ENCODE results near the gene GGTLC2. TPM values are rescaled to one million over a fixed set of nuclear protein-coding genes. Genes with fewer than 3 reads are reported as not detected.
"Not testable (repeated sequence)": the region's sequence is repeated elsewhere in the genome, so short reads cannot be mapped to it uniquely, and the experiment has no call there.

Gene GGTLC2
- total RNA-seq, 6 donors from 2014 or later = 0.89 to 5.3 (median 4.3) TPM; not detected in 2

DNA sequence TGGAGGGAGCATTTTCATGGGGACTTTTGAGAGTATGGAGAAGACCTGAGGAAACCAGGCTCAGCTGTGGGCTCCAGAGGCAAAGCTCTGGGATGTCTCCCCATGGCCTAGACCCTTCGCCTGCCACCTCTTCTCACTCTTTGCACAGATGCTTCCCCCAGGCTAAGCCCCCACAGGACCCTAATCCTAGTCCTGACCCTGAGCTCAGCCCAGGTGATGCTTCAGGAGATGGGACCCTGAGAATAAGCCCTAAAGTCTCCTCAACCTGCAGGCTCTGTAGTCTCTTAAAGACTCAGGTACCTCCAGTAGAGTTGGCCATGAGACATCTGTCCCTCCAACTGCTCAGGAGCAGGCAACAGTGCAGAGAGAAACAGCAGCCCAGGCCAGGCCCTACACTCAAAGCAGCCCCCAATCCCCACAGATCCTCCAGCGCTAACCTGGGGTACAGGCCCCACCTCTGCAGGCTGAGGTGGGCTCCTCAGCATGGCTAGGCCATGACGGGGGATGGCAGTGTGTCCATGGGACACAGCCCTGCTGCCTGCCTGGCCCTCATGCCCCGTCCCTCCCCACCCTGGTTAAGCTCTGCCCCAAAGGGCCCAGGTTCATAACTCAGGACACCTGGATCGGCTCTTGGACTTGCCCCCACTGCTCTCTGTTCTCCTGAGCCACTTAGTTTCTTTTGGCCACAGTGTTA is 39.4 kb downstream of the GGTLC2 start:
- WGBS, 2 donors = 85 to 96% methylated on average over 2 to 5 of the region's 5 CpGs
- Histone ChIP-seq H3K4me1 (no peaks in the 10 kb centered on the region), H3K36me3 (no peaks in the 10 kb centered on the region), H3K9me3 (no peaks in the 10 kb centered on the region), H3K27ac (no peak overlapping the region), H3K27me3 (no peaks in the 10 kb centered on the region), H3K4me3 (no peak overlapping the region)
- ATAC-seq (ENCODE audit: low FRiP score in 2 of 2) (no peak), DNase-seq (peak in 1 of 2 donors; percentile 24)
- TF ChIP-seq POLR2A (IDR thresholded peaks at IDR 0.05) = no peak

DNA sequence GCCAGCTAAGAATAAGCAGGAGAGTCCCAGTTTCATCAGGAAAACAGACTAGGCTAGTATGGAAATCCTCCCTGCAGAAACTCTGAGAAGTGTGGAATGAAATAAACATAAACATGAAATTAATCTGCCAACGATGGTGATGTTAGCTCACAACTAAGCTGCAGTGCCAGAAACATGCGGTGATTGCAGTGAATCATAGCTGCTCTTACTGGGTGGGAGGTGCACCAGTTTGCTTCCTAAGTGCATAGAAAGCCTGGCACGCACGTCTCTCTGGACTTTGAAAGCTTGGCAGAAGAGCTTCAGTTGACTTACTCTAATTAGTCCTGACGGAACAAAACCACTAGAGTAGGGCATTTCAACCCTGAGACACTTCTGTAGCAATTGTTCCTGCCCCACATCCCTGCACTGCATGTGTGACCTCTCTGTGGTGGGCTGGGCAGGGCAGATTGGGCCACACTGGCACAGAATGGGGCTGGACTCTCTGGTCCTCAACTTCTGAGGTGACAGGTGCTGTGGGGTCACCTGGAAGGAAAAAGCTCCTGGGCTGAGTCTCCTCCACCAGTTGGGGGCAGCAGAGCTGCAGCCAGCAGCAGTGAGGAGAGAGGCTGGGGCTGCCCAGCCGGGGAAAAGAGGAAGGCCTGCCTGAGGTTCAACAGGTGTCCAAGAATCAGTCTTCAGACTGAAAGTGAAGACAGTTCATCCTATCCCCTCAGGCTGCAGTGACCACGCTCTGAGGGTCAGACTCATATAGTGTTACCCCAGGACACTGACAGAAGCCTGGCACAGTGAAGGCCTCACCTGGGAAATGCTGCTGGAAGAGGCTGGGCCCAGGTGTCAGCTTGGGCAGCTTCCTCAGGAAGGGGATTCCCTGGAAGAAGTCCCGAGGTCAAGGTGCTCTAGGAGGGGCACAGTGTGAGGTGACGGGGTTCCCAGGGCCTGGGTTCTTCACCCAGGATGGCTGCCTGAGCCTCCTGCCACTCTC is 40.5 kb downstream of the GGTLC2 start:
- Histone ChIP-seq H3K27me3 (no peaks in the 10 kb centered on the region), H3K4me1 (no peaks in the 10 kb centered on the region), H3K36me3 (no peaks in the 10 kb centered on the region), H3K4me3 (no peak overlapping the region), H3K9me3 (no peaks in the 10 kb centered on the region), H3K27ac (no peak overlapping the region)
- WGBS, 2 donors = 50 to 65% methylated on average over 7 to 9 of the region's 9 CpGs
- DNase-seq (peak in 1 of 2 donors; percentile 22), ATAC-seq (ENCODE audit: low FRiP score in 2 of 2) (no peak)
- TF ChIP-seq, protein P1, sequence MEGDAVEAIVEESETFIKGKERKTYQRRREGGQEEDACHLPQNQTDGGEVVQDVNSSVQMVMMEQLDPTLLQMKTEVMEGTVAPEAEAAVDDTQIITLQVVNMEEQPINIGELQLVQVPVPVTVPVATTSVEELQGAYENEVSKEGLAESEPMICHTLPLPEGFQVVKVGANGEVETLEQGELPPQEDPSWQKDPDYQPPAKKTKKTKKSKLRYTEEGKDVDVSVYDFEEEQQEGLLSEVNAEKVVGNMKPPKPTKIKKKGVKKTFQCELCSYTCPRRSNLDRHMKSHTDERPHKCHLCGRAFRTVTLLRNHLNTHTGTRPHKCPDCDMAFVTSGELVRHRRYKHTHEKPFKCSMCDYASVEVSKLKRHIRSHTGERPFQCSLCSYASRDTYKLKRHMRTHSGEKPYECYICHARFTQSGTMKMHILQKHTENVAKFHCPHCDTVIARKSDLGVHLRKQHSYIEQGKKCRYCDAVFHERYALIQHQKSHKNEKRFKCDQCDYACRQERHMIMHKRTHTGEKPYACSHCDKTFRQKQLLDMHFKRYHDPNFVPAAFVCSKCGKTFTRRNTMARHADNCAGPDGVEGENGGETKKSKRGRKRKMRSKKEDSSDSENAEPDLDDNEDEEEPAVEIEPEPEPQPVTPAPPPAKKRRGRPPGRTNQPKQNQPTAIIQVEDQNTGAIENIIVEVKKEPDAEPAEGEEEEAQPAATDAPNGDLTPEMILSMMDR (IDR thresholded peaks at IDR 0.05) = peak in 1 of 6 experiments; percentile 29
- TF ChIP-seq POLR2A (IDR thresholded peaks at IDR 0.05) = no peak

DNA sequence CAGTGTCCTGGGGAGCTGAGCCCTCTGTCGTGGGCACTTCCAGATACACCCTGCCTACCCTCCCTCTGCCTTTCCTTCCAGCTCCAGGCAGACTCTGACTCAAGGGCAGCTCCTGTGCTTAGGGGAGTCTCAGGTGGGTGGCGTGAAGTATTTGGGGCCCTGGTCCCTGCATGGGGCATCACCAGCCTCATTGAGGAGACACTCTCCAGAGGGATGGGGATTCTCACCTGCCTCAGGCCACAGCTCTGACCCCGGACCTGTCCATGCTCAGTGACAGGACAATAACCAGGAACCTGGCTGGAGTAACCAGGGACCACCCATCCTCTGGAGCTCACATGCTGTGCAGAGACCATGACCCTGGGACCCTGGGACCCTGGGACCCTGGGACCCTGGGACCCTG is 41.2 kb downstream of the GGTLC2 start:
- TF ChIP-seq POLR2AphosphoS5 (IDR thresholded peaks at IDR 0.05) = no peak
- TF ChIP-seq EP300 (IDR thresholded peaks at IDR 0.05) = no peak
- no peak for TF ChIP-seq POLR2A (IDR thresholded peaks at IDR 0.05)
- TF ChIP-seq, protein P1 (IDR thresholded peaks at IDR 0.05) = no peak
- DNase-seq (no peak), ATAC-seq (ENCODE audit: low FRiP score in 2 of 2) (no peak)
- no peaks in the 10 kb centered on the region for H3K36me3 ChIP-seq
- no peaks in the 10 kb centered on the region for H3K4me1 ChIP-seq
- H3K9me3 ChIP-seq = no peaks in the 10 kb centered on the region
- 81 to 92% methylated on average over 2 to 3 of the region's 3 CpGs for WGBS, 2 donors
- no peaks in the 10 kb centered on the region for H3K27me3 ChIP-seq
- no peak overlapping the region for H3K27ac ChIP-seq
- no peak overlapping the region for H3K4me3 ChIP-seq

DNA sequence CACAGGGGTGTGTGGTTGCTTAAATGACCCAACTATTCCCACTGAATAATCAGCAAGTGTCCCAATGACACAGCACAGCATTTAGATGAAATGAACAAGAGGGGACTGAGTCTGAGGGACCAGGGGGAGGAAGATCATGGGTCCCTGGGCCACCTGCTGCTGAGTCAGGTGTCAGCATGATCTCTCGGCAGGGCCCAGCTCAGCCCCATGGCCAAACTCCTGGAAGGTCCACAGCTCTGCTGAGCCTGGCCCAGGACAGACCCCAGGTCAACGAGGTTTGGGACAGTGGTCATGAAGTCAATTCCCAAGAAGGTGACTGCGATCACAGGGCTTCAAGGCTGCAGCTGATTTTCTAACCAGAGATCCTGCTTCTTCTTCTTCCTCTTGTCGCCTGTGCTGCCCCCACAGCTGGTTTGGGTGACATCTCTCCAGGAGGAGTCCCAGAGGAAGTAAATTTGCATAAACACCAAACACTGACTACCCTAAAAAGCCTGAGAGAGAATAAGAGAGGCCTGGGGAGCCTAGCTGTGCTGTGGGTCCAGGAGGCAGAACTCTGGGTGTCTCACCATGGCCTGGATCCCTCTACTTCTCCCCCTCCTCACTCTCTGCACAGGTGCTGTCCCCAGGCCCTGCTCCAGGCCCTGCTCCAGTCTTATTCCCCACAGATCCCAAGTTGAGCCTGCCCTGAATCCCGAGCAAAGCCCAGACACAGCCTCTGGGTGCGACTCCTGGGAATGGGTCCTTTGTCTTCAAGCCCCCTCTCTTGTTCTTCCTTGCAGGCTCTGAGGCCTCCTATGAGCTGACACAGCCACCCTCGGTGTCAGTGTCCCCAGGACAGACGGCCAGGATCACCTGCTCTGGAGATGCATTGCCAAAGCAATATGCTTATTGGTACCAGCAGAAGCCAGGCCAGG is 42.0 kb downstream of the GGTLC2 start:
- not testable (repeated sequence) for H3K4me3 ChIP-seq; H3K27ac ChIP-seq; H3K36me3 ChIP-seq; H3K4me1 ChIP-seq; H3K27me3 ChIP-seq; DNase-seq; H3K9me3 ChIP-seq; ATAC-seq (ENCODE audit: low FRiP score in 2 of 2)
- 90 to 91% methylated on average over 3 to 8 of the region's 8 CpGs for WGBS, 2 donors

DNA sequence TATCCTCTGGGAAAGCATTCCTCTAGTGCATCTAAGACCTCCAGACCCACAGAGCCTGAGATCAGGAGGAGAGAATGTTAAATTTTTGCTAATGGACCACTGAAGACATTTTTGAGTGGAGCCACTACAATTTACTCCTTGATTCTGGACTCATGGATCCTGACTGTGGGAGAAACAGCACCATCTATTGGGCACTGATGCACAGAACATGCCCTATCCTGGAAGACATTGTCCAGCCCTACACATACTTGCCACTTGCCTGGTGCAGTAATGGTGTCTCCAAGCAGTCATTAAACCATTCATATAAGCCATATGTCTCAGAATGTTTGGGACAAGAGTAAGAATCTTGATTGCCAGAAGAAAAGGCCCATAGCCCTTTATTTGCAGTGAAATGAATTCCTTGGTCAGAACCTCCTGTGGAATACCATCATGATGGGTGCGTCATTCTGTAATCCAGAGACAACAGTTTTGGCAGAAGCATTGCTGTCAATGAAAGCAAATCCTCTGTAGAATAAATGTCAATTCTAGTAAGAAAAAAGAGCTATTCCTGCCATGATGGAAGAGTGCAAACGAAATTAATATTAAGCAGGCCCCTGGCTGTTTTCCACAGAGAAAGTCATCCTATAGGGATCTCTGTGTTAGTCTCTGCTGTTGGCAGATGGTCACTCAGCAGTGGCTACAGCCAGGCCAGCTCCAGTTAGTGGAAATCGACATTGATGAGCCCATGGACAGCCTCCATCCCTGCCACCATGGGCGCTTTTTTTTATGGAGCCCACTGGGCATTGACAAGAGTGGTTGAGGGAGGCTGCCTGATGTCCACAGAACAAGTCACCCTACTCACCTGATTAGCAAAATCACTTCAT is 43.5 kb downstream of the GGTLC2 start:
- Histone ChIP-seq H3K27ac (no peak overlapping the region), H3K9me3 (no peaks in the 10 kb centered on the region), H3K36me3 (no peaks in the 10 kb centered on the region), H3K4me3 (no peak overlapping the region), H3K4me1 (peaks cover 1 to 3% (median 2%) of the 10 kb centered on the region in 4 donors), H3K27me3 (no peaks in the 10 kb centered on the region)
- TF ChIP-seq, protein P1 (IDR thresholded peaks at IDR 0.05) = peak; percentile 15 to 68 (median 52)
- TF ChIP-seq EP300 (IDR thresholded peaks at IDR 0.05) (no peak), POLR2A (IDR thresholded peaks at IDR 0.05) (no peak)
- ATAC-seq (ENCODE audit: low FRiP score in 2 of 2) = peak; percentile 66 to 75
- peak in 1 of 2 donors; percentile 41 for DNase-seq
- WGBS, 2 donors = 75 to 86% methylated on average over 4 of the region's 4 CpGs
